NCI-H226 (cell line): ENCODE measurements around the gene TSPO.
"Not testable (repeated sequence)": the region's sequence is repeated elsewhere in the genome, so short reads cannot be mapped to it uniquely, and the experiment has no call there.

Source experiments
- DNase-seq: peaks from one replicate; pipeline ENCODE4 v3.0.0-alpha.2; 2015

The TSPO gene

DNA sequence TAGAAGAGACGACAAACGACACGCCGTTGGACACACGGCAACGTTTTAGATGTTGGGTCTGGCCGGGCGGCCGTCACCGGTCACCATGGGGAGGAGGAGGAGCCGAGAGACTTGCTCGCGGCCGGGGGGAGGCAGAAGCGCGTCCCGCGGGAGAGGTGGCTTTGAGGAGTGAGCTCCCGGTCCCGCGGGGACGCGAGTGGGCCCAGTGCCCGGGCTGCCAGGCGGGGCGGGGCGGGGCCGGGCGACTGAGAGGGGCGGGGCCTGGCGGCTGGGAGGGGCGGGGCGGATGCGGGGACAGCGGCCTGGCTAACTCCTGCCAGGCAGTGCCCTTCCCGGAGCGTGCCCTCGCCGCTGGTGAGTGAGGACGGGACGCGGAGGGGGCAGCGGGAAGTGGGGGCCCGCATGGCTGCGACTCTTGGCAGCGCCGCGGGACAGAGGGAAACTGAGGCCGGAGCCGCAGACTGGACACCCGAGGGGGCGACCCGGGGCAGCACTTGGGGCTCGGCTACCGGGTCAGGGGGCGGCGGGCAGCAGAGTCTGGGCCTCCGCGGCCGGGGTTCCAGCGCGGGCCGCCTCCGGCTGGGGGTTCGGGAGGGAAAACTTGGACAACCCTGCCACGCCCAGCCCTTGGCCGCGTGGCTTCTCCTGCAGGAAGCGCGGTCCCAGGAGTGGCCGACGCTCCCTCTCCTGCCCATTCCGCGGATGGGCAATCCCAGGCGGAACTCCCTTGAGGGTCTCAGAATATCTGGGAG lies at the start of gene TSPO:
Gene TSPO, plus strand, starts transcription at position 309 of the 752 bp plus-strand sequence. CDS start 7,680 bp downstream, outside the sequence.
- DNase-seq: no peak

DNA sequence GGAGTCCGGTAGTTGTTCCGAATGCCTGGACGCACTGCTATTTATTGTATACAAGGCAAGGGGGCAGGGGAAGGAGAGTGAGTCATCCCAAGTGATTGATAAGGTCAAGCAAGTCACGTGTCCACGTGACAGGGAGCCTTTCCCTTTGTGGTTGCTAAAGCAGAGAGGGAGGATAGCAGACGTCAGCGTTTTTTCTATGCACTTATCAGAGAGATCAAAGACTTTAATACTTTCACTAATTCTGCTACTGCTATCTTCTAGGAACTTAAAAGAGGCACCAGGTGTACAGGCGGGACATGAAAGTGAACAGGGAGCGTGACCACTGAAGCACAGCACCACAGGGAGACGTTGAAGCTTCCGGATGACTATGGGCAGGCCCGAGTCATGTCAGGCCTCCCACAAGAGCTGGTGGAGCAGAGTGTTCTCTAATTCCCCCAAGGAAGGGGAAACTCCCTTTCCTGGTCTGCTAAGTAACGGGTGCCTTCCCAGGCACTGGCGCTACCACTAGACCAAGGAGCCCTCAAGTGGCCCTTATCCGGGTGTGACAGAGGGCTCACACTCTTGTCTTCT lies 47.2 kb upstream of the TSPO start:
- DNase-seq: peak; percentile 32

DNA sequence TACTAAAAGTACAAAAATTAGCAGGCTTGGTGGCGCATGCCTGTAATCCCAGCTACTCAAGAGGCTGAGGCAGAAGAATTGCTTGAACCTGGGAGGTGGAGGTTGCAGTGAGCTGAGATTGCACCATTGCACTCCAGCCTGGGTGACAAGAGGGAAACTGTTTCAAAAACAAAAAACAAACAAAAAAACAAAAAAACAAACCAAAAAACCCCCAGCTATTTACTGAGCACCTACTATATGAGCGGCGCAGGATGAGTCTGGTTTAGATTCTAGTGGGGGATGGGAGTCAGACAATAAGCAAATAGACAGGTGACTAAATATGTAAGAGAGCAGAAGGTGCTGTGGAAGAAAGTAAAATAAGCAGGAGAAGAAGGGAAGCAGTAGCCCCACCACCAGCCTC lies 46.4 kb upstream of the TSPO start:
- DNase-seq: not testable (repeated sequence)

DNA sequence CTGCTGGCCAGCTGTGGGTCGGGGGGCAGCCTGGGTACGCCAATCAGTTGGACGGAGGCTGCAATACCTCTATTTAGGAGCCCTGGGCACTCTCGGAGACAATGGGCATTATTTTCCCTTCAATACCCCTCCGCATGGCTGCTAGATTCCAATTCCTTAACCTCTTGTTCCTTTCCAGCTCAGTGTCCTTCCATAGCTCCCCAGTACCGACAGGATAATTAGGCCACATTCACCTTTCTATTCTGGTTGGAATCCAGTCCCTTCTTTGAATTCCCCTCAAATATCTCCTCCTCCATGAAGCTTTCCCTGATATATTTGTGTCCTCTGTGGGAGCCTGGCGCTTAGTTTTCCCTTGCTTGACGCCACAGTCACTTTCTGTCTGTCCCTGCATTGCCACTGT lies 45.1 kb upstream of the TSPO start:
- DNase-seq: no peak

DNA sequence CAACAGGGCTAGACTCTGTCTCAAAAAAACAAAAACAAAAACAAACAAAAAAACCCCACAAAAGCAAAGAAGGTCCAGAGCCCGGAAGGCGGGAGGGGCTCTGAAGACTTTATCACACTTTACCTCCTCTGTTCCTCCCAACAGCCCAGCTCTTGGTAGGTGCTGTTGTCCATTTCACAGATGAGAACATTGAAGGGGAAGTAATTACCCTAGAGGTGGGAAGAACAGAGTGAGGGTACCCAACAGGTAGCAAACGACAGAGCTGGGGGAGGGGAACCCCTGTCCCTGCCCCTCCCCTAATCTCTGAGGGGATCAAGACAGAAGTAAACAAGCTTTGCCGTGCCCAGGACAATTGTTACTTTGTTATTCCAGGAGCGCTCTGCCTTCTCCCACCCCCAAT lies 41.8 kb upstream of the TSPO start:
- no peak for DNase-seq

DNA sequence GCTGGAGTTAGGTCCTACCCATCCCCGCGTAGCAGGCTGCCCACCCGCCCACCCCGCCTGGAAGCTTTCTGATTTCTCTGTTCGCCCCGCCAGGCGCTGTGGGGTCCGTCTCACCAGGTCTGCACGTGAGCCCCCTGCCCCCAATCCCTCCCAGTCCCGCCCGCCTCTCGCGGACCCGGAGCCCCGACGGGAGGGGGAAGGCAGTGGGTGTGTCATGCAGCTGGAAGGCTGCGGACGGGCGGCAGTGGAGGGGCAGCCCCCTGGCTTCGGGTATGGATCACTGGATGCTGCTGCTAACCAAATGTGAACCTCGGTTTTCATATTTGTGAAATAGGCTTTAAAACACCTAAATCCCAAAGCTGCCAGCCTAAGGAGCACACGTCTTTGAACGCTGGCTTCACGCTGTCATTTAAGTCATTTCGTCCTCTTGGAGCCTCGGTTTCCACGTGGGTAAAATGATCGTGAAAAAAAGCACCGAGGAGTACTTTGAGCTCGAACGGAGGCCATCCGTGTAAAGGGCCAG lies 41.4 kb upstream of the TSPO start:
- no peak for DNase-seq

DNA sequence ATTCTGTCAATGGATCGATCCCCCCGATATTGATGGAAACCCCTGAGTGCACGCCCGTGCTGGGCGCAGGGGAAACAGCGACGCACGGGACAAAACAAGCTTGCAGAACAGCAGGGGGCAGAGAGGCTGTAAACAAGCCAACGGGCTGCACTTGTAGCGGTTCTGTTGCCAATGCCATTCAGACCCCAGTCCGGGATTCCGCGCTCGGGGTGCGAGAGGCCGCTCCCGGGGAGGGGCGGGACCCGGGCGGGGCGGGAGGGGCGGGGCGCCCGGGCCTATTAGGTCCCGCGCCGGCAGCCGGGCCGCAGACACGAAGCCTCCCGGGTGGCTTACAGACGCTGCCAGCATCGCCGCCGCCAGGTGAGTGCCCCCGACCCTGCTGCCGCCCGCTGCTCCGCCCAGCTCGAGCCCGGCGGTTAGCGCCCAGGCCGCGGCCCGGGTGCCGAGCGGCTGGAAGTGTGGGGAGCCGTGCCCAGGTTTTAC lies 40.9 kb upstream of the TSPO start, which contains the start of gene BIK:
Gene BIK, plus strand, starts transcription at position 307 of the 483 bp plus-strand sequence. CDS start 13,273 bp downstream, outside the sequence.
- no peak for DNase-seq

DNA sequence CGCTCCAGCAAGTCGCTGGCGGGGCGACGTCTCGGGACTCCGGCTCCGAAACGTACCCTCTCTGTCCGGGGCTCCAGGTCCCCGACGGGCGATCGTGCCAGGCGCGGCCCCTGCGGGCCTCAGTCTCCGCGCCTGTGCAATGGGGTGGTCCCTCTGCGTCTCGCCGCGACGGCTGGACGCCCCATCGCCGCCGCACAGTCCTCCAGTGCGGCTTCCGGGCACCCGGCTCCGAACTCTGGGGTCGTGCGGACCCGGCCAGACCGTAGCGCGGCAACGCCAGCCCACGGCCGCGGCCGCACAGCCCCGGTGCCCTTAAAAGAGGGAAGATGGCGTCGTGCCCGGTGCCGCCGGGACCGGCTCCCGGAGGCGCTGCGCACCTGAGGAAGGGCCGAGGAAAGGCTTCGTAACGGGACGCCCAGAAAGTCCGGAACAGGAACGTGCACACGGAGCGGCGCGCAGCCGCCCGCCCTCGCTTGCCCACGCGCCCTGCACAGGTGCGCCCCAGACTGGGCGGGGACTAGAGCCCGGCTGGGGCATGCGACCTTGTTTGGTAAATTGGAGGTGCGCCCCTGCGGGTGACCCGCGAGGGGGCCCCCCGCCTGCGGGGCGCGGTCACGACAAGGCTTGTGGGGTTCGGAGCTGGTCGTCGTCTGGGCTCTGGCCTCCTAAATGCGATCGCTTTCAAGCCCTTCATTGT lies 40.3 kb upstream of the TSPO start:
- DNase-seq: no peak

DNA sequence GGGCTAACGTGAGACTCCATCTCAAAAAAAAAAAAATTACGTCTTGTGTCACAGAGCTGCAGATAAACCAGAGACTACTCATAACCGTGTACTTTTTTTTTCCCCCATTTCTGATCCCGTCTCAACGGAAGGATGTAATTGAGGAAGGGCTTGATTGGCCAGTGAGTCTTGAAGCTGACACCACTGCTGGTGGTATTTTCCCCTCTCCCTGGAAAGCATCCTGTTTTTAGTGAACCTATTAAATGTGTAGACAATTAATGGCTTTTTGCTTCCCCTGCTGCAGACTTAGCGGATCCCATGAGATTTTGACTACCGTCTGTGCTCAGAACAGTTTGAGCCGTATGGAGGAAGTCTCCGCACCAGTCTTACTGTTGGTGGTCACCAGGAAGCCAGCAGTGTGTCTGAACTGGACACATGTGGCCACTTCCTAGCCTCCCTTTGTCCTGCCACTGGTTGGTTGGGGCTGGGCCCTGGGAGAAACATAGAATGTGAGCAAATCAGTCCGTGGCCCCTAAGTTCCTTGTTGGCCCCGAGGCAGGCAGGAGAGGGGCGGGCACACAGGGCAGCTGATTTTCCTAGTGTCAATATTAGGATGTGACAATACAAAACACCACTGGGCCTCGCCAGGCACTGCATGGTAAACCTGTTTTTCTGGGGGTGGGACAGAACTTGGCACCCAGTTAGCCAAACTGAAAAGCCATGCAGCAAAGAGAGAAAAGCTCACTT lies 37.7 kb upstream of the TSPO start:
- no peak for DNase-seq

DNA sequence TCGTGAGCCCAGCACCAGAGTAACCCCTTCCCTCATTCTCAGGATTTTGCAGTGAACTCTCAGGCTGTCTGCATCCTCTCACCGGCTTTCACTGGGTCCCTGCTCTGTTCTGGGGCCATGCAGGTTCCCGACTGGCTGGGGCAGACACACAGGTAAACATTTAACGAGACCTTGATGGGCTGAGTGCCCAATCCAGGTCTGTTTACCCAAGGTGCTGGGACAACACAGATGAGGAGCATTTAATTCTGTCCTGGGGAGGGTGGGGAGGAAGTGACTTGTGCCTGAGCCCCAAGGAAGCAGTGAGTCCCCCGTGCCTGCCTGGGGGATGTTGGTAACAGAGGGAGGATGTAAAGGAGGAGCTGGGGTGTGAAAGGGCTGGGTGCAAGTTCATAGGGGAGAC lies 36.4 kb upstream of the TSPO start:
- DNase-seq: no peak

DNA sequence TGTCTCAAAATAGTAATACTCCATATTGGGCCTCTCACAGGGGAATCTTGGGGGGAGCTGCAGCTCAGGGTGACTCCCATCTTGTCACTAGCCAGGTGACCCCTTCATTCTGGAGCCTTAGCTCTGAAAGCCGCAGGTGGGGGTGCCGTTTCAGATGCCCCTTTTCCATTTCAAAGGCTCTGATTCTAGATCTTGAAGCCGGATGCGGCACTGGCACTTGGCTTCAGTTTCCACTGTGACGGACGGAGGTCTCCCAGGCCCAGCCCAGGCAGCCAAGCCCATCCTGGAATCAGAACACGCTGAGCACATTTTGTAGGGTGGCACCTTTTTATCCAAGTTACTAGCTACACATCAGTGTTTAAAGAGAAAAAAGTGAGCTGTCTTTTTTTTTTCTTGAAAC lies 34.4 kb upstream of the TSPO start:
- DNase-seq: no peak

DNA sequence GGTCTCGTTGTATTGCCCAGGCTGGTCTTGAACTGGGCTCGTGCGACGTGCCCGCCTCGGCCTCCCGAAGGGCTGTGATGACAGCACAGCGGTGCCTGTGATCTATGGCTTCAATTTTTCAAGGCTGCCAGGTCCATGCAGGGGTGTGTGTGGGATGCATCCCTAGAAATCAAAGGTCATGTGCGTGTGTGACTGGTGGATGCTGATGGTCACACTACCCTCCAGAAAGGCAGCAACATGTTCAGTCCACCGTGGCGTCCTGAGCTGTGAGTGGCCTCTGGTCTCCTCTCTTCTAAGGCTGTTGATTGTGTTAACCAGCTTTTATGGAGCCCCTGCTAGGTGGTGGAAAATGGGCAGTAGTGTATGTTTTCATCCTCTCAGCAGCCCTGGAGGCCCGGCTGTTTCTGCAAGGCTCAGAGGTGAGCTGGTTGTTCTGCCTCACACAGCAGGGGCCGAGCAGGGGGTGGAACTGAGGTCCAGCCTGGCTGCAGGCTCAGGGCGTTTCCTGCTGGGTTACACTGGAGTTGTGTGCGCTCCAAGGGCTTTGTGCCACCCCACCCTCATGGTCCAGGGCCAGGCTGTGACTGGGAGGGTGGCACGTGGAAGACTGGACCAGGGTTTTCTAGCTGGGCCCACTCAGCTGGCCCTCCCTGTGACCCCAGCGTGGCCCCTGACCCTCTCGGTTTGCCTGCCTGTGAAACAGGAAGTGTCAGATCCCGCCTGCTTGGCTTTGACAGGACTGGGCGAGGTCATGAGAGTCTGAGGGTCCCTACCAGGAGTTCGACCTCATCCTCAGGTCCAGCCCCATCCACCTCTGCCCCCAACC lies 33.1 kb upstream of the TSPO start:
- DNase-seq: no peak

DNA sequence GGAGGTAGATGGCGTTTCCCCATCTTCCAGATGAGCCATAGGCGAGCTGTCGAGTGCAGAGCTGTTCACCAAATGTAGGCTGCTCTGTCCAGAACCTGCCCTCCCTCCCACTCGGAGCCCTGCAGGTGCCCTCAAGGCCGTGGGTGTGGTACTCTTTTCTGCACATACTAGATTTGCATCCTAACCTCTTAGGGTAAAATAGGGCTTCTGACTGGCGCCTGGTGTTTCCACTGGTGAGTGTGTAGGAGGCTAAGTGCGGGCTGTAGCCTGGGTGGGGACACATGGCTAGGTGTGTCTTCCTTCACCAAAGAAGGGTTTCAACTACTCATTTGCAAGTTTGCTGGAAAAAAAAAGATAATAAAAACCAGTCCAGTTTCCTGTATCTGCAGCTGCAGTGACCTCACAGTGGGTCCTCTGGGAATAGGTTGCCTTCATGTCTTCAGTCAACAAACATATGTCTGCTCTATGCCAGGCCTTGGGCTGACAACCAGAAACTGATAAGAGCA lies 32.4 kb upstream of the TSPO start:
- DNase-seq: no peak

DNA sequence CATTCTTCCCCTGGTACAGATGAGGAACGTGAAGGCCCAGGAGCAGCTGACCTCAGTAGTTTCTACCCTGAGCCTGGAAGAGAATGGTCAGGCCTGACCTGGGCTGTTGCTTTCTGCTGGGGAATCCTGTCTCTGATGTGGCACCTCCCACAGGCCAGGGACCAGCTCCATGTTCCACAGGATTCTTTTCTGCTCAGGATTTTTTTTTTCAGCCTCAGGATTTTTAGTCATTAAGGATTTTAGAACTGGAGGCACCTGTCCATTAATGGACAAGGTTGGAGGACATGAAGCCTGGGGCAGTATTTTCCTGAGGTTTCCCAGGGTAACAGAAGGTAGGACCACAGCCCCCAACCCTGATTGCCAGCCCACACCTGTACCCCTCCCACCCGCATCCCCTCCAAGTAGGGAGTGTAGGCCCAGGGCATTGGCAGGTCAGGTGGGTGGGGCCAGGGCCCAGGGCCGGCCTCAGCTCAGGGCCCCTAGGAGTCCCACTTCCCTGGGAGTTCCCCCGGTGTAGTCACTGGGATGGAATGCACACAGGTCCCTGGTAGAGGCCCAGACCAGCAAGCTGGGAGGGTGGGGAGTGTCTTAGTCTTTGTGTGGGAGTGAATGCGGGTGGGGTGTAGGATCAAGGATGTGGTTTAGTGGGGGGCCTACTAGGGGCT lies 24.7 kb upstream of the TSPO start:
- peak; percentile 89 for DNase-seq

DNA sequence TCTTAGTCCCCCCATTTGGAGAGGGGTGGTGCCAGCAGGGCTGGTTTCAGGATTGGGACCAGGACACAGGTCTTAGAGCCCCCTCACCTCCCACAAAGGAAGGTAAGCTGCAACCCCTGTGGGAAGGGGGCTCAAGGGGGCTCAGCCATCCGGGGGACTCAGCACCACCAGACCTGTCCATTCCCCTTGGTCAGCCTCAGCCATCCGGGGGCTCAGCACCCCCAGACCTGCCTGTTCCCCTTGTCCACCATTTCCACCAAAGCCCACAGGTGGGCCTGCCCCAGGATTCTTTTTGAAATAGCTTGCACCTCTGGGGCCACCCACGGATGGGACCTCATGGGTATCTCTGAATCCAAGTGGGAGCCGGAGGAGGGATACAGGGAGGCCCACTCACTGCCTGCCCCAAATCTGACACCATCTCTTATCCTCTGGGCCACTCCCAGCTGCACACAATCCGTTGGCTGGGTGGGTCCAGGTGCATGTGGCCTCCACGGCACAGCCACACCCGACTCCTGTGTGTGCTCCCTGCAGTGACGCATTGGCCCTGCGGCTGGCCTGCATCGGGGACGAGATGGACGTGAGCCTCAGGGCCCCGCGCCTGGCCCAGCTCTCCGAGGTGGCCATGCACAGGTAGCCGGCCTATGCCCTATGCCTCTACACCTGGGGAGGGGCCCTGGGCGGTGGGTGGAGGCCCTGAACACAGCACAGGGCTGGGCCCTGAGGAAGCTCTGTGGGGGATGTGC lies 24.0 kb upstream of the TSPO start:
- DNase-seq: no peak

DNA sequence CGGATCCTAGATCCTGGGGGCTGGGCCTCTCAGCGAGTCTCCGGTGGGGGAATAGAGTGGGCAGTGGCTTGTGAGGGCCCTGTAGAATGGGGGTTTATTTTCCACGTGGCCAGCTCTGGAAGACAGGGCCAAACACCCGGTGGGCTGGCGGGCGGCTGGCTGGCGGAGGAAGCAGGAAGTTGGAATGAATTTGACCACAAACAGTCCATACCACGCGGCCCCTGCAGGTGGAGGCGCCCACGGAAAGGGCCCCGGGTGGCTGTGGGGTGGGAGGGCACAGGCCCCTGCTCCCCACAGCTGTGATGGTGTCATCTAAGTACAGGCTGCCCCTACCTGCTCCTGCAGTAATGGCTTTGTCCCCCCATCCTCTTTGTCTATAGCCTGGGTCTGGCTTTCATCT lies 23.2 kb upstream of the TSPO start:
- no peak for DNase-seq

DNA sequence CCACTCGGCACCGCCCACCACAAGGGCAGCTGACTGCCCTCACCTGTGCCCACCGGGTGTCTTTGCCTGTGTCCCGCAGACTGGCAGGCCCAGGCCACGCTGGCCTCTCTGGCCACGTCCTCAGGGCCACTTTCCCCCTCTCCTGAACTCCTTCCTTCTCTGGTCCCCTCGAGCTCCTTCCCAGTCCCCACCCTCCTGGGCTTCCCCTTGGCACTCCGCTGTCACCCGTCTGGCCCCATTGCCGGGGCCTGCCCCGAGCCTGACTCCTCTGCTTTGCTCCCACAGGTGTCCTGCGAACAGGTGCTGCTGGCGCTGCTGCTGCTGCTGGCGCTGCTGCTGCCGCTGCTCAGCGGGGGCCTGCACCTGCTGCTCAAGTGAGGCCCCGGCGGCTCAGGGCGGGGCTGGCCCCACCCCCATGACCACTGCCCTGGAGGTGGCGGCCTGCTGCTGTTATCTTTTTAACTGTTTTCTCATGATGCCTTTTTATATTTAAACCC lies 22.4 kb upstream of the TSPO start:
- DNase-seq: no peak

DNA sequence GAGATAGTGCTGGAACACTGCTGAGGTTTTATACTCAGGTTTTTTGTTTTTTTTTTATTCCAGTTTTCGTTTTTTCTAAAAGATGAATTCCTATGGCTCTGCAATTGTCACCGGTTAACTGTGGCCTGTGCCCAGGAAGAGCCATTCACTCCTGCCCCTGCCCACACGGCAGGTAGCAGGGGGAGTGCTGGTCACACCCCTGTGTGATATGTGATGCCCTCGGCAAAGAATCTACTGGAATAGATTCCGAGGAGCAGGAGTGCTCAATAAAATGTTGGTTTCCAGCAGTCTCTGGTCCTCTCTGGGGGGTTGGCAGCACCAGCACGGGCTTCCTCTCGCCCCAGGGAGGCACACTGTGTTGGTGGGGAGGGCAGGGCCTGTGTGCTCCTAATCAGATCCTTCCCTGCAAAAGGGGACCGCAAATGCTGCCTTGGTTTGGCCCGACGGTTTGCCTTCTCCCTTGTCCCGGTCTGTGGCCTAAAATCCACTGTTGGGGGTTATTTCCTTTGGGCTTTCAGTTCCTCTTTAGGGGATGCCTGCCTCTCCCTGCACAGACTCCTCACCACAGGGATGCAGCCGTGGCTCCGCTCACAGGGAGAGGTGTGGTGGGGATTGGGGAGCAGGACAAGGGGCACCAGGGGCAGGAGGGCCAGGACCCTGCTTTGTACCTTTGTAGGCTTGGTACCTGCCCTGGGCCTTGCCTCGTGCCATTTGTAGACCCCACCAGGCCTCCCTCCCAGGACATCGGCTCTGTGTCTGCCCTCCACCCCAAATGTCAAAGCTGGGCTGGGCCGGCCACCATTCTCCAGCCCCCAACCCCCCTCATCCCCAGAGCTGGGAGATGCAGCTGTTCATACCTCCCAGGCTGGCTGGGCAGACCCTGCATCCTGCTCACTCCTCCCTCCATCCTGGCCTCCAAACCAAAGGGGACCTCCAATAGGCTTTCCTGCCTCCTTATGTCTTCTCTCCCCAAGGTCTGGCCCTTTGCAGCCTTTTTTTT lies 21.6 kb upstream of the TSPO start:
- DNase-seq: no peak
